HG02678 (cell line): Measurements from ENCODE around the gene TXNL4A.
"Not testable (repeated sequence)": the region's sequence is repeated elsewhere in the genome, so short reads cannot be mapped to it uniquely, and the experiment has no call there.

Experiments
- ATAC-seq: cut with Tn5 transposase; IDR thresholded peaks from one replicate; pipeline ENCODE4 v1.9.1; 2021; ENCODE audit warnings: mild to moderate bottlenecking, moderate library complexity; ENCODE audit not compliant: unreplicated experiment

The TXNL4A gene

GRCh38 chr18:79999701-80000100 lies 11.3 kb upstream of the TXNL4A start:
- not testable (repeated sequence) for ATAC-seq

- ATAC-seq, result no peak
These were observed 3.1 kb upstream of the TXNL4A start for GRCh38 chr18:79991494-79991893.

- no peak for ATAC-seq
These were observed 783 bp upstream of the TXNL4A start for GRCh38 chr18:79989195-79989497.

GRCh38 chr18:79988071-79988450 lies 302 bp downstream of the TXNL4A start:
- peak; percentile 54 for ATAC-seq

GRCh38 chr18:79987566-79987965 lies 797 bp downstream of the TXNL4A start:
- no peak for ATAC-seq

GRCh38 chr18:79986726-79987125 lies 1.6 kb downstream of the TXNL4A start:
- no peak for ATAC-seq

GRCh38 chr18:79985172-79985571 lies 3.2 kb downstream of the TXNL4A start:
- ATAC-seq, result no peak

- no peak for ATAC-seq
These were observed 4.6 kb downstream of the TXNL4A start for GRCh38 chr18:79983793-79984192.

GRCh38 chr18:79983253-79983652 lies 5.1 kb downstream of the TXNL4A start:
- no peak for ATAC-seq

- ATAC-seq, result no peak
These were observed 5.6 kb downstream of the TXNL4A start for GRCh38 chr18:79982736-79983135.

GRCh38 chr18:79980585-79980984 lies 7.8 kb downstream of the TXNL4A start:
- no peak for ATAC-seq

GRCh38 chr18:79979843-79980242 lies 8.5 kb downstream of the TXNL4A start:
- ATAC-seq, result no peak

- no peak for ATAC-seq
These were observed 12.2 kb downstream of the TXNL4A start for GRCh38 chr18:79975985-79976680.

GRCh38 chr18:79975043-79975442 lies 13.3 kb downstream of the TXNL4A start:
- no peak for ATAC-seq

- ATAC-seq, result no peak
These were observed 14.2 kb downstream of the TXNL4A start for GRCh38 chr18:79974025-79974654.

GRCh38 chr18:79973517-79973916 lies 14.8 kb downstream of the TXNL4A start:
- ATAC-seq, result no peak

GRCh38 chr18:79972720-79973119 lies 15.6 kb downstream of the TXNL4A start:
- no peak for ATAC-seq

- ATAC-seq, result no peak
These were observed 16.4 kb downstream of the TXNL4A start for GRCh38 chr18:79971986-79972385.

GRCh38 chr18:79971211-79971952 lies 17.0 kb downstream of the TXNL4A start:
- ATAC-seq, result no peak

GRCh38 chr18:79970419-79971133 lies 17.8 kb downstream of the TXNL4A start:
- ATAC-seq, result no peak

- ATAC-seq, result no peak
These were observed 23.1 kb downstream of the TXNL4A start for GRCh38 chr18:79965119-79965902.
